MM.1S (cell line): ENCODE measurements around the gene TEK.

Source experiments
- DNase-seq: peaks from one replicate; pipeline ENCODE4 v3.0.0-alpha.2; 2015
- H2AFZ ChIP-seq: fragments of 300-600 bp; sonication (generic); 2 replicates; pipeline ENCODE4 v1.6.0; 2016; ENCODE audit warnings: antibody characterized with exemption, low read length
- H3F3A ChIP-seq: fragments of 300-600 bp; sonication (generic); 2 replicates; pipeline ENCODE4 v1.6.1; 2016; ENCODE audit warnings: mild to moderate bottlenecking, antibody characterized with exemption, low read length, moderate library complexity, mixed read lengths; ENCODE audit not compliant: insufficient read depth
- H3K27ac ChIP-seq: fragments of 300-600 bp; sonication (generic); 2 replicates; pipeline ENCODE4 v1.5.1; 2016; ENCODE audit warnings: mild to moderate bottlenecking, low read length
- H3K27me3 ChIP-seq: fragments of 300-600 bp; sonication (generic); replicated peaks from 2 replicates; pipeline ENCODE4 v1.6.0; 2016; ENCODE audit warnings: low read length; ENCODE audit not compliant: insufficient read depth
- H3K36me3 ChIP-seq: fragments of 300-600 bp; sonication (generic); replicated peaks from 2 replicates; pipeline ENCODE4 v1.6.1; 2016; ENCODE audit warnings: mild to moderate bottlenecking, low read length, mixed read lengths; ENCODE audit not compliant: insufficient read depth
- H3K4me1 ChIP-seq: fragments of 300-600 bp; sonication (generic); 2 replicates; pipeline ENCODE4 v1.6.1; 2016; ENCODE audit warnings: low read length, mixed read lengths
- H3K4me2 ChIP-seq: fragments of 300-600 bp; sonication (generic); 2 replicates; pipeline ENCODE4 v1.6.0; 2016; ENCODE audit warnings: low read depth, low read length
- H3K4me3 ChIP-seq: fragments of 300-600 bp; sonication (generic); 2 replicates; pipeline ENCODE4 v1.5.1; 2016; ENCODE audit warnings: low read length, mixed read lengths
- H3K79me2 ChIP-seq: fragments of 300-600 bp; sonication (generic); 2 replicates; pipeline ENCODE4 v1.6.1; 2016; ENCODE audit warnings: mixed run types, low read length, mixed read lengths
- H3K9ac ChIP-seq: fragments of 300-600 bp; sonication (generic); 2 replicates; pipeline ENCODE4 v1.6.1; 2016; ENCODE audit warnings: low read length, mixed read lengths
- H3K9me2 ChIP-seq: fragments of 300-600 bp; sonication (generic); replicated peaks from 2 replicates; pipeline ENCODE4 v1.6.1; 2016; ENCODE audit warnings: mild to moderate bottlenecking, low read length, mixed read lengths; ENCODE audit not compliant: insufficient read depth
- H3K9me3 ChIP-seq: fragments of 300-600 bp; sonication (generic); replicated peaks from 2 replicates; pipeline ENCODE4 v1.6.1; 2016; ENCODE audit warnings: mild to moderate bottlenecking, low read length, mixed read lengths; ENCODE audit not compliant: insufficient read depth
- H4K20me1 ChIP-seq: fragments of 300-600 bp; sonication (generic); 2 replicates; pipeline ENCODE4 v1.6.1; 2016; ENCODE audit warnings: mild to moderate bottlenecking, low read length, moderate library complexity, mixed read lengths; ENCODE audit not compliant: insufficient read depth
- EZH2 ChIP-seq: fragments of 300-600 bp; sonication (generic); optimal IDR thresholded peaks from 2 replicates; pipeline ENCODE3; 2017; ENCODE audit warnings: low read depth, mild to moderate bottlenecking, antibody characterized with exemption, low read length, mixed read lengths
- EZH2phosphoT487 ChIP-seq: fragments of 300-600 bp; sonication (generic); IDR thresholded peaks from 2 replicates; pipeline ENCODE4 v1.6.1; 2018; ENCODE audit warnings: antibody characterized with exemption, low read length
- TF ChIP-seq, protein P1 (sequence below): fragments of 300-600 bp; sonication (generic); IDR thresholded peaks from 2 replicates; pipeline ENCODE4 v1.5.1; 2016; ENCODE audit warnings: antibody characterized with exemption, low read length, mixed read lengths

Gene TEK

DNA sequence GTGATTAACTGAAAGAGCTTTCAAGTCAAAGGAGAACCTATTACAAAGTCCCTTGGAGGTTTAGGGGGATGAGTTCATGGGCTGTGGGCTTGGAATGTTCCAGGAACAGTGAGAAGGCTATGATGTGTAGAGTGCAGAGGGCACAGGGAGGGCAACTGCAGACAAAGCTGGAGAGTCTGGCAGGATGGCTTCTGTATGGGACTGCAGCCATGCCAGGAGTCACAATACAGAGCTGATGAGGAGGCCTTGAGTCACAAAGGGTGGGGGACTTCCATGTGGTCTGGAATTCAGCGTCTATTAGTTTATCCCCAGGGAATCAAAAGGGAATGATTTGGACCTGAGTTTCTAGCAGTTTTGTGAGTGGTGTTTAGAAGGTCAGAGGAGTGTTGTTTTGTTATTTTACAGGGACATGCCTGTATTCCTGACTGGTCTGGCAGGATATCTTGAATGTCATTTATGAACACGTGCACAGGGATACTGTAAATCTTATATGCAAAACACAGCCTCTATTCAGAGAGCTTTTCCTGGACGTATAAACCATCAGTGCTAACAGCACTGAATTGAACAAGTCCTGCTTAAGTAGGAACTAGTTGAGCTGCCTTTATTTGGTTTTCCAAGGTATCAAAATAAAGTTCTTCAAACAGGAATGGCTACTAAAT is 14.3 kb upstream of the TEK start:
- Histone ChIP-seq H3F3A (no peaks in the 10 kb centered on the region), H3K9ac (no peak overlapping the region), H3K4me3 (no peak overlapping the region), H3K79me2 (no peaks in the 10 kb centered on the region), H3K36me3 (no peaks in the 10 kb centered on the region), H3K4me1 (no peaks in the 10 kb centered on the region), H3K9me2 (no peaks in the 10 kb centered on the region), H3K4me2 (no peak overlapping the region), H4K20me1 (no peaks in the 10 kb centered on the region), H3K27me3 (no peaks in the 10 kb centered on the region), H3K9me3 (no peaks in the 10 kb centered on the region), H3K27ac (no peak overlapping the region), H2AFZ (no peak overlapping the region)
- no peak for DNase-seq
- no peak for TF ChIP-seq EZH2
- TF ChIP-seq, protein P1, sequence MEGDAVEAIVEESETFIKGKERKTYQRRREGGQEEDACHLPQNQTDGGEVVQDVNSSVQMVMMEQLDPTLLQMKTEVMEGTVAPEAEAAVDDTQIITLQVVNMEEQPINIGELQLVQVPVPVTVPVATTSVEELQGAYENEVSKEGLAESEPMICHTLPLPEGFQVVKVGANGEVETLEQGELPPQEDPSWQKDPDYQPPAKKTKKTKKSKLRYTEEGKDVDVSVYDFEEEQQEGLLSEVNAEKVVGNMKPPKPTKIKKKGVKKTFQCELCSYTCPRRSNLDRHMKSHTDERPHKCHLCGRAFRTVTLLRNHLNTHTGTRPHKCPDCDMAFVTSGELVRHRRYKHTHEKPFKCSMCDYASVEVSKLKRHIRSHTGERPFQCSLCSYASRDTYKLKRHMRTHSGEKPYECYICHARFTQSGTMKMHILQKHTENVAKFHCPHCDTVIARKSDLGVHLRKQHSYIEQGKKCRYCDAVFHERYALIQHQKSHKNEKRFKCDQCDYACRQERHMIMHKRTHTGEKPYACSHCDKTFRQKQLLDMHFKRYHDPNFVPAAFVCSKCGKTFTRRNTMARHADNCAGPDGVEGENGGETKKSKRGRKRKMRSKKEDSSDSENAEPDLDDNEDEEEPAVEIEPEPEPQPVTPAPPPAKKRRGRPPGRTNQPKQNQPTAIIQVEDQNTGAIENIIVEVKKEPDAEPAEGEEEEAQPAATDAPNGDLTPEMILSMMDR: no peak
- TF ChIP-seq EZH2phosphoT487: no peak

DNA sequence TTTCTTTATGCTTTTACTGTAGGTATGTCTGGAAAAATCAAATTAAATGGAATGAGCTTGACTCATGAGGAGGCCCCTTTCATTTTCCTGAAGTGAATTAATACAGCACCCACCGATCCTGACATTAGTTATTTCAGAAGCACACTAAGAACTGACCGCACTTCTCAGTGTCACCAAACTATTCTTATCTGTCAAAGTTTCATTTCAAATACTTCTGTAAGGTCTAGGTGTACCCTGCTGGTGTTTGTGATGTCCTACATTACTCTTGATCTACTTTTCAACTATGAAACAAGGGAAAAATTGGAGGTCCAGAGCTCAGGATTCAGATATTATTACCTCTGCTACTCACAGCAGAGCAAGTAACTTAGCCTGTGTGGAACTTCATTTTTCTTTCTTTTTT is 1.8 kb upstream of the TEK start:
- H3K4me2 ChIP-seq: no peak overlapping the region
- no peak overlapping the region for H3K27ac ChIP-seq
- H3K79me2 ChIP-seq: no peaks in the 10 kb centered on the region
- H3F3A ChIP-seq: no peaks in the 10 kb centered on the region
- H3K9ac ChIP-seq: no peak overlapping the region
- TF ChIP-seq EZH2 (no peak), EZH2phosphoT487 (no peak)
- TF ChIP-seq, protein P1: no peak
- DNase-seq: no peak
- no peaks in the 10 kb centered on the region for H3K27me3 ChIP-seq
- H4K20me1 ChIP-seq: no peaks in the 10 kb centered on the region
- no peaks in the 10 kb centered on the region for H3K9me3 ChIP-seq
- no peaks in the 10 kb centered on the region for H3K36me3 ChIP-seq
- H3K9me2 ChIP-seq: no peaks in the 10 kb centered on the region
- no peak overlapping the region for H3K4me3 ChIP-seq
- H3K4me1 ChIP-seq: no peaks in the 10 kb centered on the region
- no peak overlapping the region for H2AFZ ChIP-seq

DNA sequence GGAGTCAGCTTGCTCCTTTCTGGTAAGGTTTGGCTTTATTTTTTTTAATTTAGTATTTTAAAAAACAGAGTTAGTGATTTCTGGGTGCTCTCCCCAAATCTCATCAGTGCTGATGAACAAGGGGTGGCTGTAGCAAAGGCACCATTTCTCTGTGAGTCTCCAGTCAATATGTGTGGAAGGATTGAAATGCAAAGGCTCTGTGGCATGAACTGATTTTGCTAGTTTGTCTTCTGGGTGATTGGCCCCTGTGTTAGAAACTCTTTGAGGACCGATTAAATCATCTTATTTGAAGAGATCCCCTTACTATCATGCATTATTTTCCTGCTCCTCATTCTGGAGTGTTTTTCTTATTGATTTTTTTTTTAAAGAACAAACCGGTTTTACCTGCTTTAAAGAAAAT is 596 bp downstream of the TEK start:
- TF ChIP-seq EZH2phosphoT487: no peak
- no peak for TF ChIP-seq EZH2
- TF ChIP-seq, protein P1: no peak
- Histone ChIP-seq H3K9me2 (no peaks in the 10 kb centered on the region), H3K36me3 (no peaks in the 10 kb centered on the region), H3K4me2 (no peak overlapping the region), H3K79me2 (no peaks in the 10 kb centered on the region), H3K27me3 (no peaks in the 10 kb centered on the region), H3K4me3 (no peak overlapping the region), H3F3A (no peaks in the 10 kb centered on the region), H3K9ac (no peak overlapping the region), H3K27ac (no peak overlapping the region), H2AFZ (no peak overlapping the region), H3K9me3 (no peaks in the 10 kb centered on the region), H3K4me1 (no peaks in the 10 kb centered on the region), H4K20me1 (no peaks in the 10 kb centered on the region)
- DNase-seq: no peak
